Panc1 (cell line): ENCODE data around the gene ZNF503. TPM values are rescaled to one million over a fixed set of nuclear protein-coding genes. Genes with fewer than 3 reads are reported as not detected.

Experiments
- ATAC-seq: fragments of 200-7000 bp; cut with Tn5 transposase; 2 replicates; pipeline ENCODE4 v1.9.1; 2020; ENCODE audit warnings: mild to moderate bottlenecking, moderate library complexity
- BruUV-seq: library from RNA; stranded (reverse); fragments of 400-500 nt; replicated peaks from 2 replicates; lab custom pipeline; 2021; lab: Mats Ljungman, UMichigan
- CTCF ChIA-PET: fragments of 300-600 bp; sonication (Branson Sonifier 250); formaldehyde crosslinking; loops from one replicate; lab custom pipeline; 2022; ENCODE audit warnings: antibody characterized with exemption; lab: Charles Lee
- POLR2A ChIA-PET: fragments of 300-600 bp; sonication (Branson Sonifier 250); formaldehyde crosslinking; loops from one replicate; lab custom pipeline; 2022; ENCODE audit warnings: antibody characterized with exemption; lab: Charles Lee
- DNase-seq: peaks from one replicate; pipeline ENCODE4 v3.0.0-alpha.2; 2010; ENCODE audit warnings: low read depth, low spot score
- H3K27ac ChIP-seq: 2 replicates; pipeline ENCODE4 v1.5.1; 2011; ENCODE audit warnings: mild to moderate bottlenecking, low read length, inconsistent platforms
- H3K27me3 ChIP-seq: fragments of 200-500 bp; sonication (Bioruptor generic); 2 replicates; pipeline ENCODE4 v1.6.0; 2014; ENCODE audit warnings: low read length, inconsistent platforms; ENCODE audit not compliant: control insufficient read depth, insufficient read depth
- H3K36me3 ChIP-seq: fragments of 200-500 bp; sonication (Bioruptor generic); 2 replicates; pipeline ENCODE4 v1.5.1; 2014; ENCODE audit warnings: inconsistent platforms, mild to moderate bottlenecking, low read length, moderate library complexity; ENCODE audit not compliant: control insufficient read depth, insufficient read depth
- H3K4me1 ChIP-seq: 2 replicates; pipeline ENCODE4 v1.5.1; 2011; ENCODE audit warnings: inconsistent platforms, mild to moderate bottlenecking, low read length, moderate library complexity; ENCODE audit not compliant: control insufficient read depth, insufficient read depth
- H3K4me3 ChIP-seq, 2 experiments: 2 replicates each; pipeline ENCODE4 v1.5.1; 2011 to 2012; ENCODE audit warnings: low read depth in 2 of 2, low read length in 2 of 2, mild to moderate bottlenecking in 2 of 2, inconsistent platforms in 1 of 2, moderate library complexity in 1 of 2
- H3K9me3 ChIP-seq: fragments of 200-500 bp; sonication (Bioruptor generic); 2 replicates; pipeline ENCODE4 v1.5.1; 2014; ENCODE audit warnings: low read depth, mild to moderate bottlenecking, inconsistent platforms, low read length, moderate library complexity; ENCODE audit not compliant: control insufficient read depth, insufficient read depth
- CTCF ChIP-seq: fragments of 450-650 bp; IDR thresholded peaks from 2 replicates; pipeline ENCODE4 v1.5.1; 2017; ENCODE audit warnings: mild to moderate bottlenecking
- SIN3A ChIP-seq: IDR thresholded peaks from 2 replicates; pipeline ENCODE4 v1.6.1; 2012; ENCODE audit warnings: low read depth, mild to moderate bottlenecking, low read length, moderate library complexity, borderline replicate concordance; ENCODE audit not compliant: insufficient read depth
- TCF7L2 ChIP-seq: IDR thresholded peaks from 2 replicates; pipeline ENCODE4 v1.6.1; 2011; ENCODE audit warnings: mild to moderate bottlenecking, low read depth, low read length, inconsistent platforms
- in situ Hi-C: cut with HindIII; loops from 2 replicates; pipeline ENCODE4 v1.10.0; 2016; ENCODE audit warnings: low sequenced_read_pairs, low pct_unique_long_range_greater_than_20kb
- intact Hi-C: fragments of 100-400 bp; cut with micrococcal nuclease; formaldehyde crosslinking; loops from one replicate; pipeline ENCODE4 v1.10.0; 2022; ENCODE audit not compliant: unreplicated experiment
- total RNA-seq: library from RNA; stranded (reverse); gene quantifications from one replicate; pipeline ENCODE4 v1.2.1, GENCODE V29; 2021; ENCODE audit not compliant: unreplicated experiment

Gene ZNF503
- total RNA-seq, 1 experiment from 2014 or later = 10.4 TPM

- Histone ChIP-seq H3K9me3 (no peaks in the 10 kb centered on the region), H3K27ac (peak overlapping the region; percentile 66), H3K4me3 (peak overlapping the region; percentile 61), H3K4me1 (peaks cover 21% of the 10 kb centered on the region), H3K27me3 (peaks cover 23% of the 10 kb centered on the region), H3K36me3 (peaks cover 12% of the 10 kb centered on the region)
- peak; percentile 54 for TF ChIP-seq CTCF
- no peak for TF ChIP-seq SIN3A
- ATAC-seq (no peak), DNase-seq (no peak)
- intact Hi-C loops (loop anchor here (5.0 to 10.0 kb wide), 5 partner anchors 515 to 1587 kb away; no protein-coding TSS in a partner anchor), in situ Hi-C loops (no loop called here)
- BruUV-seq = TSS peak; percentile 87
- ChIA-PET CTCF (interaction anchor here (1.6 kb wide), 1 partner anchor 903 kb away, joined by 6 read pairs; no protein-coding TSS in a partner anchor), POLR2A (no interaction called here)
Observed at GRCh38 chr10:75400163-75400770, 1.3 kb downstream of the ZNF503 start.

- intact Hi-C loops (loop anchor here (5.0 to 10.0 kb wide), 5 partner anchors 515 to 1588 kb away; no protein-coding TSS in a partner anchor), in situ Hi-C loops (no loop called here)
- POLR2A ChIA-PET = interaction anchor here (0.6 to 0.7 kb wide), 3 partner anchors 38 to 1146 kb away, joined by 3 to 4 read pairs (median 3); no protein-coding TSS in a partner anchor
- peaks cover 12% of the 10 kb centered on the region for H3K36me3 ChIP-seq
- peak overlapping the region; percentile 61 for H3K4me3 ChIP-seq
- H3K9me3 ChIP-seq = no peaks in the 10 kb centered on the region
- no peak for DNase-seq
- peaks cover 20% of the 10 kb centered on the region for H3K27me3 ChIP-seq
- BruUV-seq = no TSS peak
- CTCF ChIA-PET = interaction anchor here (0.6 to 1.6 kb wide), 6 partner anchors 88 to 904 kb away, joined by 3 to 7 read pairs (median 3); no protein-coding TSS in a partner anchor
- H3K4me1 ChIP-seq = peaks cover 16% of the 10 kb centered on the region
- peak; percentile 54 for ATAC-seq
- H3K27ac ChIP-seq = peak overlapping the region; percentile 29; the same call in 1 of the 2 replicates
- no peak for TF ChIP-seq TCF7L2
- peak; percentile 90 for TF ChIP-seq CTCF
Observed at GRCh38 chr10:75399461-75400162, 2.0 kb downstream of the ZNF503 start.

- in situ Hi-C loops (no loop called here), intact Hi-C loops (no loop called here)
- peak; percentile 1 for ATAC-seq
- ChIA-PET CTCF (interaction anchor here (0.6 to 1.6 kb wide), 6 partner anchors 88 to 905 kb away, joined by 3 to 7 read pairs (median 3); no protein-coding TSS in a partner anchor), POLR2A (interaction anchor here (0.6 to 0.7 kb wide), 3 partner anchors 38 to 1146 kb away, joined by 3 to 4 read pairs (median 3); no protein-coding TSS in a partner anchor)
- H3K27ac ChIP-seq = peak overlapping the region; percentile 65
- peak overlapping the region; percentile 61 for H3K4me3 ChIP-seq
- DNase-seq = no peak
- no peak for TF ChIP-seq CTCF
- TF ChIP-seq SIN3A = no peak
- peaks cover 12% of the 10 kb centered on the region for H3K36me3 ChIP-seq
- peaks cover 17% of the 10 kb centered on the region for H3K27me3 ChIP-seq
- no TSS peak for BruUV-seq
- peaks cover 16% of the 10 kb centered on the region for H3K4me1 ChIP-seq
- no peaks in the 10 kb centered on the region for H3K9me3 ChIP-seq
Observed at GRCh38 chr10:75398692-75399460, 2.7 kb downstream of the ZNF503 start.
